Sigmoid colon (tissue), 7 donors: Measurements from ENCODE around the gene ANGPT4. TPM values are rescaled to one million over a fixed set of nuclear protein-coding genes. Genes with fewer than 3 reads are reported as not detected.
"Not testable (repeated sequence)": the region's sequence is repeated elsewhere in the genome, so short reads cannot be mapped to it uniquely, and the experiment has no call there.

Source experiments
- DNase-seq: peaks from one replicate; pipeline ENCODE4 v3.0.0-alpha.2; 2019
- H3K27ac ChIP-seq, 4 donors: fragments of 200-600 bp; sonication (generic); one replicate each; pipeline ENCODE4 v1.5.1; 2016 to 2019; ENCODE audit warnings: mild to moderate bottlenecking in 1 of 4
- H3K27me3 ChIP-seq, 3 donors: fragments of 200-600 bp; sonication (generic); one replicate each; pipeline ENCODE4 v1.5.1; 2019; ENCODE audit warnings: mild to moderate bottlenecking in 1 of 3
- H3K36me3 ChIP-seq, 4 donors: fragments of 200-600 bp; sonication (generic); one replicate each; pipeline ENCODE4 v1.5.1; 2016 to 2019
- H3K4me1 ChIP-seq, 4 donors: fragments of 200-600 bp; sonication (generic); one replicate each; pipeline ENCODE4 v1.5.1; 2017 to 2019
- H3K4me3 ChIP-seq, 4 donors: fragments of 200-600 bp; sonication (generic); one replicate each; pipeline ENCODE4 v1.5.1; 2017 to 2019; ENCODE audit warnings: mild to moderate bottlenecking in 2 of 4, moderate library complexity in 1 of 4
- H3K9me3 ChIP-seq, 4 donors: fragments of 200-600 bp in 3 of 4; sonication (generic) in 3 of 4; one replicate each; pipeline versions ENCODE4 v1.5.1 to v1.6.1; 2013 to 2019
- CTCF ChIP-seq, 4 experiments: fragments of 450-650 bp in 3 of 4; fragments of 200-600 bp in 1 of 4; IDR thresholded peaks; one replicate each; pipeline ENCODE4 v1.5.1; 2016 to 2019; ENCODE audit warnings: antibody characterized with exemption in 4 of 4, mild to moderate bottlenecking in 3 of 4, moderate library complexity in 2 of 4
- EP300 ChIP-seq, 4 donors: sonication (generic); formaldehyde crosslinking; IDR thresholded peaks; one replicate each; pipeline ENCODE4 v1.6.1; 2017; ENCODE audit warnings: antibody characterized with exemption in 4 of 4
- POLR2A ChIP-seq, 2 donors: fragments of 450-650 bp; IDR thresholded peaks; one replicate each; pipeline ENCODE4 v1.6.1; 2016; ENCODE audit warnings: antibody characterized with exemption in 2 of 2, mild to moderate bottlenecking in 2 of 2, moderate library complexity in 2 of 2
- POLR2AphosphoS5 ChIP-seq, 4 donors: sonication (generic); formaldehyde crosslinking; IDR thresholded peaks; one replicate each; pipeline ENCODE4 v1.6.1; 2017; ENCODE audit warnings: antibody characterized with exemption in 4 of 4
- WGBS, 2 donors: extraction: QIAGEN DNeasy Blood & Tissue Kit; methylation state at CpG; one replicate each; pipeline ENCODE4 v1.1.7; 2013; 5-methylcytosine and 5-hydroxymethylcytosine counted together
- intact Hi-C: fragments of 100-400 bp; cut with DNase I; formaldehyde crosslinking; loops from one replicate; pipeline ENCODE4 v1.15.1; 2023
- polyA plus RNA-seq, 3 donors: library from polyadenylated mRNA; stranded (reverse); fragments of 200-250 nt; gene quantifications; one replicate each; pipeline ENCODE4 v1.2.3, GENCODE V29; 2013
- total RNA-seq, 4 donors: library from RNA; depleted of rRNA; stranded (reverse); fragments of >200 nt; gene quantifications; one replicate each; pipeline ENCODE4 v1.1.0, GENCODE V29; 2016
- donor health status: healthy with polysubstance abuse.
- donor health status: Bipolar disorder and iron deficiency.
- donor health status: healthy.

ANGPT4 gene
- total and polyA plus RNA-seq, 7 donors, result under 0.01 to 0.28 (median 0.23) TPM; not detected in 3

- TF ChIP-seq CTCF (IDR thresholded peaks at IDR 0.05) (no peak), POLR2A (IDR thresholded peaks at IDR 0.05) (no peak)
- WGBS, 2 donors, result 78 to 86% methylated on average over 2 of the region's 2 CpGs
- no peak for DNase-seq
- intact Hi-C loops, result no loop called here
- H3K36me3 ChIP-seq, result no peaks in the 10 kb centered on the region
- no peaks in the 10 kb centered on the region for H3K9me3 ChIP-seq
- no peak overlapping the region for H3K4me3 ChIP-seq
- no peaks in the 10 kb centered on the region for H3K4me1 ChIP-seq
- H3K27ac ChIP-seq, result no peak overlapping the region
- no peaks in the 10 kb centered on the region for H3K27me3 ChIP-seq
These were observed 12.0 kb downstream of the ANGPT4 start for GRCh38 chr20:904039-904545.

- H3K27ac ChIP-seq, H3K36me3 ChIP-seq, H3K4me3 ChIP-seq, DNase-seq, H3K9me3 ChIP-seq, H3K27me3 ChIP-seq, intact Hi-C loops, H3K4me1 ChIP-seq: not testable (repeated sequence)
- WGBS, 2 donors, result 84 to 88% methylated on average over 6 of the region's 6 CpGs
These were observed 18.7 kb downstream of the ANGPT4 start for GRCh38 chr20:897436-897835.

GRCh38 chr20:896501-897025 is 19.6 kb downstream of the ANGPT4 start:
- intact Hi-C loops, result no loop called here
- no peak for DNase-seq
- Histone ChIP-seq H3K9me3 (no peaks in the 10 kb centered on the region), H3K4me1 (peaks cover 0 to 5% (median 0%) of the 10 kb centered on the region in 4 donors), H3K27me3 (no peaks in the 10 kb centered on the region), H3K27ac (no peak overlapping the region), H3K36me3 (no peaks in the 10 kb centered on the region), H3K4me3 (no peak overlapping the region)
- TF ChIP-seq POLR2AphosphoS5 (IDR thresholded peaks at IDR 0.05), result no peak
- TF ChIP-seq CTCF (IDR thresholded peaks at IDR 0.05), result no peak
- TF ChIP-seq POLR2A (IDR thresholded peaks at IDR 0.05), result no peak
- TF ChIP-seq EP300 (IDR thresholded peaks at IDR 0.05), result no peak
- WGBS, 2 donors, result 91 to 92% methylated on average over 6 of the region's 6 CpGs

GRCh38 chr20:892371-892770 is 23.8 kb downstream of the ANGPT4 start:
- H3K27ac ChIP-seq, intact Hi-C loops, H3K4me3 ChIP-seq, H3K36me3 ChIP-seq, DNase-seq, H3K9me3 ChIP-seq, H3K27me3 ChIP-seq: not testable (repeated sequence)
- WGBS, 2 donors, result 63 to 76% methylated on average over 5 of the region's 5 CpGs
- H3K4me1 ChIP-seq, result peaks cover 0 to 27% (median 2%) of the 10 kb centered on the region in 4 donors

- 74 to 82% methylated on average over 4 of the region's 4 CpGs for WGBS, 2 donors
- no peak for DNase-seq
These were observed 24.4 kb downstream of the ANGPT4 start for GRCh38 chr20:891706-892080.

More at GRCh38 chr20:891706-892080, 24.4 kb downstream of the ANGPT4 start:
- Histone ChIP-seq H3K4me1 (peaks cover 0 to 27% (median 2%) of the 10 kb centered on the region in 4 donors), H3K27me3 (no peaks in the 10 kb centered on the region), H3K36me3 (no peaks in the 10 kb centered on the region), H3K9me3 (no peaks in the 10 kb centered on the region), H3K27ac (peak overlapping the region in 1 of 4 donors; percentile 58), H3K4me3 (no peak overlapping the region)
- intact Hi-C loops, result no loop called here
- TF ChIP-seq EP300 (IDR thresholded peaks at IDR 0.05) (no peak), POLR2A (IDR thresholded peaks at IDR 0.05) (no peak), POLR2AphosphoS5 (IDR thresholded peaks at IDR 0.05) (no peak), CTCF (IDR thresholded peaks at IDR 0.05) (no peak)
